CD4-positive, alpha-beta T cell treated with Interleukin-10 for 1 hour (primary cell): Measurements from ENCODE around the gene PURA.
A peak's percentile ranks its signal among the peaks of the same experiment; 100 is the strongest.

ENCODE experiments used
- DNase-seq: peaks from one replicate; pipeline ENCODE4 v3.0.0-alpha.2; 2020

Gene PURA

GRCh38 chr5:140162781-140163180 lies 48.9 kb downstream of the PURA start:
- no peak for DNase-seq

GRCh38 chr5:140165101-140165922 lies 51.4 kb downstream of the PURA start:
- DNase-seq: no peak

- DNase-seq: no peak
Observed at GRCh38 chr5:140165923-140166270, 52.0 kb downstream of the PURA start.

DNA sequence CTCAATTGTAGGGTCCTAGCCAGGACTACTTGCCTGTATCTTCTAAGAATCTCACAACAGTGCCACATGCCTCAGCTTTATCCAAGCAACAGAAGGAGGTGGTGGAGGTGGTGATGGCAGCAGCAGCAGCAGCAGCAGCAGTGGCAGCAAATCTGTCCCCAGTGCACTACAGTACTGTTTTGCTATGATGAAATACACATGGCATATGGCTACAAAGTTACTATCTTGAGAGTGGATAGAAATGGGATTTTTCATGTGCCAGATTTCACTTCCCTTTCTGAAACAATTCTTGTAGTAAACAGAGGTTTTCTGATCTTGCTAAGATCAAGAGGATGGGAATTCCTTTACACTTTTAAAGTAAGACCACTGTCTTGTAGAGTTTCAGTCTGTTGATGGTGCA lies 53.0 kb downstream of the PURA start:
- DNase-seq: no peak

DNA sequence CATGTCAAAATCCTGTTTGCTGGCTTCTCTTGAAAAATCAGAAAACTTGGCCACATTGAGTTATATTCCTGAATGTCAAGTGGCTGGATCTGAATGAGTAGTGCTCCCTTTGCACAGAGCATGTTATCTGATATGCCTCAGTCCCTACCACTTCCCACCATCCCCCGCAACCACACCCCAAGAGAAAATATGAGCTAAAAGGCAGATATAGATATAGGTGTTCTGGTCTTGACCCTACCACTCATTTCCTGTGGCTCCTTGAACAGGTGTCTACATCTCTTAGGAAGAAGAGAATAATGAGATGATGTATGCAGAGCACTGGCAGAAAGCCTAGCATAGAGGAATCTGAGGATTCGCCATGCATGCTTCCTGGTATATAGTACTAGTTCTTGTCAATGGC lies 54.5 kb downstream of the PURA start:
- DNase-seq: no peak

DNA sequence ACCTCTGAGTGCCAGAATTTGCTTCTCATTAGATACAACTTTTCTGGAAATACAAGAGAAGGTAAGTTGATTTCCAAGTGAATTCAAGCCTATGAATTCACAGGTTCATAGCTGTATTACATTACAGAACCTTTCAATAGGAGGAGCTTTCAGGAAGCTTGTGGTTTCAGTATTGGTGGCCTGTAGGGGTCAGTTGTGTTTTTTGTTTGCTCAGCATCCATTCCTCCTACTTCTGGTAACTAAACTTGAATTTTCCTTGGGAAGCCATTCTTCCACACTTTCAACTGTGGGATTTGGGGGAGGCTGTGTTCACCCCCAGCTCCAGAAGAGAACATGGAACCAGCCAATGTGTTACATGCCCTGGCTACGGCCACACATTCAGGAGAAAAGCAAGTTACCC lies 55.5 kb downstream of the PURA start:
- DNase-seq: no peak

GRCh38 chr5:140172483-140172882 lies 58.6 kb downstream of the PURA start:
- no peak for DNase-seq

DNA sequence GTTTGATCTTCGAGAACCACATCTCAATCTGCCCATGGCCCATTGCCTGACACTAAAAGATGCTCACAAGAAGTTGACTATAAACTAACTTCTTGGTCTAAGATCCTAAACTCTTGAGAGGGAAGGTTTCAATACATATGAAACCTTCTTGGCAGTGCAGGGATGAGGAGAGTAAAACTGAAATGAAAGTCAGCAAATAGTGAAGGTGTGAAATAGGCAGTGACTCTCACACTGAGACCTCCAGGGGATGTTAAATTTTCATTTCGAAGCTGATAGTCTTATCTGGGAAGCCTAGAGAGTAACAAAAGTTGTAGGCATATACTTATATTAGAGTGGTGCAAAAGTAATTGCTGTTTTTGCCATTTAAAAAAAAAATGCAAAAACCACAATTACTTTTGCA lies 60.1 kb downstream of the PURA start:
- no peak for DNase-seq

DNA sequence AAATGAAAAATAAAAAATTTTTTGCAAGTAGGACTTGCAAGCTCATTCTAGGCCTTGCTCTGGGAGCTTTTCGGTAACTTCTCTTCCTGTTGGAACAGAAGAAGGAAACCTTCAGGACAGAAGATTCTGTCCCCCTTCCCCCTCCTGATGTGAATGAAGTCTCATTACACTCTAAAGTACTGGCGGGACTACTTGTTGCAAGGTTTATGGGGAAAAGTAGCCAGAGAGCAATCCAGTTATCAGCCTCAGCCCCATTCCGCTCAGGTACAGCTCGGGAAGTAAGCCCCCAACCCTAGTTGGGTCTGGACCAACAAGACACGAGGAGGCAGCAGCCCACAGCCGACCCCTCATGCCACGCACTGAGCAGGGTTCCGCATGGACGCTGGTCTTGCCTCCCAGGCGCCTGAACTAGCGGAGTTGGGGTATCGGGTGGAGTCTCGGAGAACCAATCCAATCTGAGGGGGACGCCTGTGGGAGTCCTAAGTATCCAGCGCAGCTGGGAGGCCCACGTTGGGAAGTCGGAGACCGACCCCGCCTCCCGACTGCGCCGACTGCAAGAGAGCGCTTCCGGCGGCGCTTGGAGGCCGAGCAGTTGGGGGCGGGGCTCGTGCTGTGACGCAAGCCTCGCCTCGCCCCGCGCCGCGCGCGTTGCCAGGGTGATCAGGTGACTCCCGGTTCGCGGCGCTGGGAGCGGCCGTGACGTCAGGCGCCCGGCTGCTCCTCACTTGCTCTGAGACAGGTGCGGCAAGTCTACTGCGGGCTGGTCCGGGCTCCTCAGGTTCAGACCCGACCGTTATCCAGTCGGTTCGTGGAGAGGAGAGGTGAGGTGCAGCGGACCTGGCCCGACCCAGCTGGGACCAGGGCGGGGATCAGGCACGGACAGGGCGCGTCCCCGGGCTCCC lies 60.8 kb downstream of the PURA start, which contains the start of gene CYSTM1:
Gene CYSTM1, plus strand, starts transcription at position 724 of the 902 bp plus-strand sequence. CDS start 19,278 bp downstream, outside the sequence.
- DNase-seq: peak; percentile 96
